ENCODE data around the gene CDC42BPB. TPM values are rescaled to one million over a fixed set of nuclear protein-coding genes. Genes with fewer than 3 reads are reported as not detected.

The CDC42BPB gene
- total RNA-seq, 1 donor from 2014 or later = 3.5 TPM

DNA sequence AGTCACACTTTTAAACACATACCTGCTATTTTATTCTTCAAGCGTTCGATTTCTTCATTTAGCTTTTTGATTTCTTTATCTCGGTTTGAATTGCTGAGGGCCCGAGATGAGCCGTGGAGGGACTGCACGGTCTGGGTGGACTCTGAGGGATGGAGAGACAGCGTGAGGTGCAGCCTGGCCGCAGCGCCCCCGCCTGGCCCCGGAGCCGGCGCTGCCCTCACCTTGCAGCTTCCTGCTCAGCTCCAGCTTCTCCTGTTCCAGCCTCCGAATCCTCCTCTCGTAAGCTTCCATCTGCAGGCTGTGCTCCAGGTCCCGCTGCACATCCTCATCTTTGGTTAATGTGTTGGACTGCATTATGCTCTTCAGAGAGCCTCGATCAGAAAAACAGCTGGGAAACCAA, 81.7 kb downstream of the CDC42BPB start:
- H3K27me3 Mint-ChIP-seq (ENCODE audit: low read depth) = no peaks in the 10 kb centered on the region
- no peaks in the 10 kb centered on the region for H3K36me3 Mint-ChIP-seq (ENCODE audit: low read depth)
- intact Hi-C loops (cut with micrococcal nuclease) = no loop called here
- no peak overlapping the region for H3K27ac Mint-ChIP-seq
- no peak for DNase-seq (ENCODE audit: low spot score)
- no peaks in the 10 kb centered on the region for H3K4me1 Mint-ChIP-seq (ENCODE audit: low read depth)
- no peak overlapping the region for H3K4me3 Mint-ChIP-seq (ENCODE audit: low read depth)
- no peaks in the 10 kb centered on the region for H3K9me3 Mint-ChIP-seq

DNA sequence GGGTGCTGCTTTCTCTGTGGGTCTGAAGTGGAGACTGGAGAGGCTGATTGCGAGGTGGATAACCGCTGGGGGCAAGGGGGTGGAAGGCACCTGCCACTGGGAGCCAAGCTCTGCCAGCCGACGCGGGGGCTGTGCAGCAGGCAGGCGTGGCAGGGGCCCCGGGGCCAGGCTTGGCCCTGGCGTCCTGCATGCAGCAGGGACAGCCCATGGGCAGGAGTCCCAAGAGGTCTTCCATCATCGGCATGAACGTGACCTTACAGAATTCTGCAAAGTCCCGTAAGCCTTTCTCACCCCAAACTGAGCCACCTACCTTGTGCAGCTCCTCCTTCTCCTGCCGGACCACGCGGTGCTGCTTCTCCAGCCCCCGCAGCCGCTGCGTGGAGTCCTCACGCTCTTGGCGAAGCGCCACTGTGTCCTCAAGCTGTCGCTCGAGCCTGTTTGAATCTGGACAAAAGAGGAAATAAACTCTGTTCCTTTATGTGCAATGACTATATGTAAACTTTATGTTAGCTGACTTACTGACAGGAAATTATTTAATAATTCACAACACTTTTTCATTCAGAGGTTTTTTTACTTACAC, 83.6 kb downstream of the CDC42BPB start:
- no peak overlapping the region for H3K27ac Mint-ChIP-seq
- H3K36me3 Mint-ChIP-seq (ENCODE audit: low read depth) = no peaks in the 10 kb centered on the region
- H3K27me3 Mint-ChIP-seq (ENCODE audit: low read depth) = no peaks in the 10 kb centered on the region
- intact Hi-C loops (cut with micrococcal nuclease) = no loop called here
- DNase-seq (ENCODE audit: low spot score) = no peak
- no peak overlapping the region for H3K4me3 Mint-ChIP-seq (ENCODE audit: low read depth)
- no peaks in the 10 kb centered on the region for H3K9me3 Mint-ChIP-seq
- H3K4me1 Mint-ChIP-seq (ENCODE audit: low read depth) = no peaks in the 10 kb centered on the region

DNA sequence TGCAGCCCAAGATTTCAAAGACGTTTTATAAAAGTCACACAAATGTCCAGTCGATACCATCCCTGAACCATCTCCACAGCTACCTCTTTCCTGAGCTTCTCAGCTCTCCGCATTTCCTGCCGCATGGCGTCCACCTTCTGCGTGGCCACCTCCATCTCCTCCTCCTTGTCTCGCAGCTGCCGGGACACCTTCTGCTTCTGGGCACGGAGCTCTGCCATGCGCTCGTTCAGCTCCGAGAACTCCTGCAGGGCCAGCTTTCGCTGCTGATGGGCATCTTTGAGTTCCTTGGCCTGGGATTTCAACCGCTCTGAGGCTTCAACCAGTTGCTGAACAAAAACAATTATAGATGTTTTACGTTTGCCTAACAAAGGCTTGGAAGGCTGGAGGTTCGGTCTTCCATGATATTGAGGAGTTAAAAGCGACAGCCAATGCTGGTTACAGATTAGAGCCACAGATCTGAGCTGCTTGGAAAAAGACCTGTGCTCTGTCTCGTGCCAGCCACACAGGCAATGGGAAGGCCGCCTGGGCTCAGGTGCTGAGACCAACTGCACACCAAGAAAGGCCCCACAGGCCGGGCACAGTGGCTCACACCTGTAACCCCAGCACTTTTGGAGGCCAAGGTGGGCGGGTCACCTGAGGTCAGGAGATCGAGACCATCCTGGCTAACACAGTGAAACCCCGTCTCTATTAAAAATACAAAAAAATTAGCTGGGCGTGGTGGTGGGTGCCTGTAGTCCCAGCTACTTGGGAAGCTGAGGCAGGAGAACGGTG, 85.3 kb downstream of the CDC42BPB start:
- intact Hi-C loops (cut with micrococcal nuclease) = no loop called here
- Mint-ChIP-seq H3K27ac (no peak overlapping the region), H3K9me3 (no peaks in the 10 kb centered on the region), H3K27me3 (ENCODE audit: low read depth) (no peaks in the 10 kb centered on the region), H3K4me3 (ENCODE audit: low read depth) (no peak overlapping the region), H3K4me1 (ENCODE audit: low read depth) (no peaks in the 10 kb centered on the region), H3K36me3 (ENCODE audit: low read depth) (no peaks in the 10 kb centered on the region)
- DNase-seq (ENCODE audit: low spot score) = no peak

DNA sequence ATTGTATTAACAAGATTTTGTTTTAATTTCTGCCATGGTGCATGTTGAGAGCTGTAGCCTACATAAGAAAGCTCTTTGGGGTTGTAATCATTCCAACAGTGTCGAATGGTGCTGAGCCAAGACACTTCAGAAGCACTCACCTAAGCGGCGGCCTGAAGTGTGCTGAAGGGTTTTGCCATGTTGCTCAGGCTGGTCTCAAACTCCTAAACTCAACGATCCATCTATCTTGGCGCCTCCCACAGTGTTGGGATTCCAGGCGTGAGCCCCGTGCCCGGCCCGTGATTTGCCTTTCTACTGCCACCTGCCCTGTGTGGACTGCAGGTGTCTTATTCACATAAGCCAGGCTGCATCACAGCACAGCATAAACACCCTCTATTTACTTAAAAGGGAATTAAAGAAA, 86.0 kb downstream of the CDC42BPB start:
- no peaks in the 10 kb centered on the region for H3K27me3 Mint-ChIP-seq (ENCODE audit: low read depth)

DNA sequence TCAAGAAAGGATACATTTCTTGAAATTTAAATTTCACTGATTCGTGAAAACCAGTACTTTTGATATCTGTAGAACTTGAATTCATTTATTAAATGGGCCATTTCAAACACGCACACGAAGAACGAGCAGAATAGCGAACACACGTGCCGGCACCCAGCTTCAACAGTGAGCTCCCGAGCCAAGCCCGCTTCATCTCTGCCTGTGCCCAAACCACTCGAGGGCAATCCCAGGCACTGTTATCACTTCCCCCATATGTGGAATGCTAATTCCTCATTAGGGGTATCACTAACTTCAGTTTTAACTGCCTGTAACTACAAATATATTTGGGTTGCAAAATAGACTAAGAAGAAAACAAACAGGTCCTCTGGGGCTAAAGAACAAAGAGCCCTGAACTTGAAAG, 86.9 kb downstream of the CDC42BPB start:
- H3K9me3 Mint-ChIP-seq = no peaks in the 10 kb centered on the region
- intact Hi-C loops (cut with micrococcal nuclease) = no loop called here
- no peak overlapping the region for H3K4me3 Mint-ChIP-seq (ENCODE audit: low read depth)
- H3K36me3 Mint-ChIP-seq (ENCODE audit: low read depth) = no peaks in the 10 kb centered on the region
- no peak overlapping the region for H3K27ac Mint-ChIP-seq
- no peaks in the 10 kb centered on the region for H3K4me1 Mint-ChIP-seq (ENCODE audit: low read depth)
- H3K27me3 Mint-ChIP-seq (ENCODE audit: low read depth) = no peaks in the 10 kb centered on the region
- DNase-seq (ENCODE audit: low spot score) = no peak

More for the DNA sequence above, 86.0 kb downstream of the CDC42BPB start:
- Mint-ChIP-seq H3K36me3 (ENCODE audit: low read depth) (no peaks in the 10 kb centered on the region), H3K4me3 (ENCODE audit: low read depth) (no peak overlapping the region), H3K9me3 (no peaks in the 10 kb centered on the region), H3K27ac (no peak overlapping the region), H3K4me1 (ENCODE audit: low read depth) (no peaks in the 10 kb centered on the region)
- intact Hi-C loops (cut with micrococcal nuclease) = no loop called here
- DNase-seq (ENCODE audit: low spot score) = no peak

DNA sequence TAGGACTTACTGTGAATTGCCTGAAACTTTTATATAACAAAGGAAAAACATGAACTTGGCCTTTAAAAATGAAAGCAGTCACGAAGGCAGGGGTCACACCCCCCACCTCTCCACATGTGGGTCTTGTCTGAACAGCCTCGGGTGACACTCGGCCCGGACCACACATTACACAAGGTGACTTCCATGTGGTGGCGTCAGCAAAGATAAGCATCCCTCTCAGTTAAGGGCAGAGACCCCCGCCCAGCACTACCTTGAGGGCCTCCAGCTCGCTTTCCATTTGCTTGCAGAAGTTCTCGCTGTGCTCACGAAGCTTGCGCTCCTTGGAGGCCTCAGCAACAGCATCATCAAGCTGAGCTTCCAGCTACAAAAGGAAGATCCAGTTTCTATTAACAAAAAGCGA, 87.4 kb downstream of the CDC42BPB start:
- H3K4me3 Mint-ChIP-seq (ENCODE audit: low read depth) = no peak overlapping the region
- H3K4me1 Mint-ChIP-seq (ENCODE audit: low read depth) = no peaks in the 10 kb centered on the region
- H3K9me3 Mint-ChIP-seq = no peaks in the 10 kb centered on the region
- intact Hi-C loops (cut with micrococcal nuclease) = no loop called here
- H3K27me3 Mint-ChIP-seq (ENCODE audit: low read depth) = no peaks in the 10 kb centered on the region
- no peak overlapping the region for H3K27ac Mint-ChIP-seq
- no peaks in the 10 kb centered on the region for H3K36me3 Mint-ChIP-seq (ENCODE audit: low read depth)
- DNase-seq (ENCODE audit: low spot score) = no peak

DNA sequence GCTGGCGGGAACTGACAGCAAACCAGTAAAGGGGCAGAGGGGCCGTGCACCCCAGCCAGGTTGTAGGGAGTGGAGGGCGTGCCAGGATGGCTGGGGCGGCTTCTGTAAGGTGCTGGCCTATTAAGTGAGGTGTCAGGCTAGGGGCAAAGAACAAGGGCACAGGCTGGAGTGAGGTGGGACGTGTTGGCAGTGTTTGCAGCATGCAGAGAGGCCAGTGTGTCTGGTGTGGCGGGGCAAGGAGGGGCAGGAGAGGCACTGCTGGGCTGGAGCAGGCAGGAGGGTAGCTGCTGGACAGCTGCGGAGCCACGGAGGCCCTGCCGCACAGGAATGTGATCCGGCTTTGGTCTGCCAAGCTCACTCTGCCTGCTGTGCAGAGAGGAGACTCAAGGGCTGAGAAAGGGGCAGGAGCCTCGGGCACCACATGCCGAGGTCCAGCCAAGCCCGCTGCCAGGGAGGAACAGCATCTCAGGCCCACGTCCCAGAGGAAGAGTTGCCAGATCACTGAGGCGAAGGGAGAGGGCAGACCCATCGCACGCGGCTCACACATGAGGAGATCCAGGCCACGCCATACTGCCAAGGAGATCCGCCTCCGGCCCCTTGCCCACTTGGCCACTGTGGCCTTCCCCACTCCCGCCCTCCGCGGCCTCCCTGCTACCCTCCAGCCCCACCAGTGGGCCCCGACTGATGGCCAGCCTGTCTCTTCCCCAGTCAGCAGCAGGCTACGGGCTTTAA, 88.1 kb downstream of the CDC42BPB start:
- Mint-ChIP-seq H3K4me3 (ENCODE audit: low read depth) (no peak overlapping the region), H3K27me3 (ENCODE audit: low read depth) (no peaks in the 10 kb centered on the region), H3K36me3 (ENCODE audit: low read depth) (no peaks in the 10 kb centered on the region), H3K9me3 (no peaks in the 10 kb centered on the region), H3K27ac (no peak overlapping the region), H3K4me1 (ENCODE audit: low read depth) (no peaks in the 10 kb centered on the region)
- intact Hi-C loops (cut with micrococcal nuclease) = no loop called here
- DNase-seq (ENCODE audit: low spot score) = no peak

DNA sequence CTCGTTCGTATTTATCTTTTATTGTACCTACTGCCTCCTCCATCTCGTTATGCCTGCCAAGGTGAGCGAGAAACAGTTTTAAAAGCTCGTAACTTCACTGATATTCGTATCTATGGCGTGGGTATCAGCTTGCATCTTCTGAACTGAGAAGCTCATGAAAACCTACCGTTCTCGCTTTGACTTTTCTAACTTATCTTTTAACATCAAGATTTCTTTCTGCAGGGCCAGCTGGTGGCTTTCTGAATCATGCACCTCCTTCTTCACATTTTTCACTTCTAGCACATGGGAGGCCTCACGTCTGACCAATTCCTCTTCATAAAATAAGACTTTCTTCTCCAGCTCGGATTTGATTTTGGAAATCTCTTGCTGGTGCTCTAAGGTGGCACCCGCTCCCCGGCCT, 89.0 kb downstream of the CDC42BPB start:
- Mint-ChIP-seq H3K4me3 (ENCODE audit: low read depth) (no peak overlapping the region), H3K27me3 (ENCODE audit: low read depth) (no peaks in the 10 kb centered on the region), H3K27ac (no peak overlapping the region), H3K9me3 (no peaks in the 10 kb centered on the region), H3K4me1 (ENCODE audit: low read depth) (no peaks in the 10 kb centered on the region), H3K36me3 (ENCODE audit: low read depth) (no peaks in the 10 kb centered on the region)
- intact Hi-C loops (cut with micrococcal nuclease) = no loop called here
- DNase-seq (ENCODE audit: low spot score) = no peak

DNA sequence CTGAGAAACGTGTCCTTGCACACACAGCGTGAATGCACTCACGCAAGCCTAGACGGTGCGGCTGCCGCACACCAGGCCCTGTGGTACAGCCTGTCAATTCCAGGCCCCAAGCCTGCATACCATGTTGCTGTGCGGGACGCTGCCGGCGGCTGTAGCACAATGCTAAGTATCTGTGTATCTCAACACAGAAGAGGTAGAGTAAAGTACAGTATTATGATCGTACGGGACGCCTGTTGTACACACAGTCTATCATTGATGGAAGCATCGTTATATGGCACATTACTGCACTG, 89.9 kb downstream of the CDC42BPB start:
- H3K9me3 Mint-ChIP-seq = no peaks in the 10 kb centered on the region
- no peaks in the 10 kb centered on the region for H3K4me1 Mint-ChIP-seq (ENCODE audit: low read depth)
- no peaks in the 10 kb centered on the region for H3K27me3 Mint-ChIP-seq (ENCODE audit: low read depth)
- H3K4me3 Mint-ChIP-seq (ENCODE audit: low read depth) = no peak overlapping the region
- H3K27ac Mint-ChIP-seq = no peak overlapping the region
- no peaks in the 10 kb centered on the region for H3K36me3 Mint-ChIP-seq (ENCODE audit: low read depth)
- intact Hi-C loops (cut with micrococcal nuclease) = no loop called here
- DNase-seq (ENCODE audit: low spot score) = no peak

DNA sequence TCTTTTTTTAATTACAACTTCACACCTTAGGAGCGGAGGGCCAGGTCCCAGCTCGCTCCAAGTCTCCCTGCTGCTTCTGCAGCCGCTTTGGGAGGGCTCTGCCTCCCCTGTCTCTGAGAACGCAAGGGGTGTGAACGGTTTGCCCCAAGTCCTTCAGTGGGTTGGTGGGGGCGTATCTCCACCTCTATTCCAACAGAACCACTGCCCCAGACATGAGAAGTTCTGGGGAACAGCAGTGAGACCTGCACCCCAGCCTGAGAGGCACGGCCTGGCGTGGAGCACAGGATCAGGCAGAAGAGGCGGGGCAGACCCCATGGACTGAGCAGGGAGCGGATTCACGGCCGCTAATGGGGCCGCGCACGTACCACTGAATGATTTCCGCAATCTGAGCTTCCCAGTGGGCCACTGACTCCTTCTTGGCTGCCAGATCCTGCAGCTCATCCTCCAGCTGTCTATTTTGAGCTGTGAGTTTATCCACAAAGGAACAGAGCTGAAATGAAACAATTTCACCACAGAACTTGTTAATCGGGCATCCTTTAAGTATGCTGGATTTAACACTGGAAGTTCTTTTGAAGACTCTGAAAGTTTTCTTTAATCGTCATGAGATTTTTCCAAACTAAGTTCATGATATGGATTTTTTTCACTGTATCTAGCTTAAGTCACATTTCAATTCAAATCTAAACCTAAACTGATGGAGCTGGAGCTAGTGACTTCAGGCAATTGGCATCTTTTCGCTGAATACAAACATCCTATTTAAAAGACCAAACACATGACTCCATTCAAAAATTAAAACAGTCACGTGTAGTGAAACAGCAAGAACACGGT, 90.5 kb downstream of the CDC42BPB start:
- Mint-ChIP-seq H3K36me3 (ENCODE audit: low read depth) (no peaks in the 10 kb centered on the region), H3K27ac (no peak overlapping the region), H3K9me3 (no peaks in the 10 kb centered on the region), H3K4me3 (ENCODE audit: low read depth) (no peak overlapping the region), H3K27me3 (ENCODE audit: low read depth) (no peaks in the 10 kb centered on the region), H3K4me1 (ENCODE audit: low read depth) (no peaks in the 10 kb centered on the region)
- no peak for DNase-seq (ENCODE audit: low spot score)
- intact Hi-C loops (cut with micrococcal nuclease) = no loop called here

DNA sequence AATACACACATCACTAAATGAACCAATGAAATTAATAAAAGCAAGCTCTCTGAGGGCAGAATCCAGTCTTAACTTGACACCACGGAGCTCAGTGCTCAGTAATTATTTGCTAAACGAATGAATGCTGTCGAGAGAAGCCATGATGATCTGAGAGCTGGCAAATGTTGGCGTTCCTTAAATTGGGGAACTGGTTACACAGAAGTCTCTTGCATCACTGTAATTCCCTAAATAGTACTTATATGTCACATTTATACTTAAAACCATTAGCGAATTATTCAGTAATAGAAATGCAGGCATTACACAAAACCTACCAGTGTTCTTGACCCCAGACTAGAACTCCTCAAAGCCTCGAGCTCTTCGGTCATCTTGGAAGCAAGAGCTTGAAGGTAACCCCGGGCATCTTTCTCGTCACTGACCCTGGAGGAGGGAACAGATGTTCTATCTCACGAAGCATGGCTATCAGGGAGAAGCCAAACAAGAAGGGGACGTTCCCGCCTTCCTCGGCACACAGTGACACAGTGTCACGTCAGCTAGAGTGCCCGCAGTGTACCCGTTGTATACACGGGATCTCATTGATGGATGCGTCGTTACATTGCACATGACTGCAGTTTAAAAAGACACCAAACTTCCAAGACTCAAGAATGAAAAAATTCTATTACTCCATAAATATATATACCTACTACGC, 91.2 kb downstream of the CDC42BPB start:
- intact Hi-C loops (cut with micrococcal nuclease) = no loop called here
- Mint-ChIP-seq H3K4me3 (ENCODE audit: low read depth) (no peak overlapping the region), H3K4me1 (ENCODE audit: low read depth) (no peaks in the 10 kb centered on the region), H3K9me3 (no peaks in the 10 kb centered on the region), H3K27me3 (ENCODE audit: low read depth) (no peaks in the 10 kb centered on the region), H3K27ac (no peak overlapping the region), H3K36me3 (ENCODE audit: low read depth) (no peaks in the 10 kb centered on the region)
- no peak for DNase-seq (ENCODE audit: low spot score)

DNA sequence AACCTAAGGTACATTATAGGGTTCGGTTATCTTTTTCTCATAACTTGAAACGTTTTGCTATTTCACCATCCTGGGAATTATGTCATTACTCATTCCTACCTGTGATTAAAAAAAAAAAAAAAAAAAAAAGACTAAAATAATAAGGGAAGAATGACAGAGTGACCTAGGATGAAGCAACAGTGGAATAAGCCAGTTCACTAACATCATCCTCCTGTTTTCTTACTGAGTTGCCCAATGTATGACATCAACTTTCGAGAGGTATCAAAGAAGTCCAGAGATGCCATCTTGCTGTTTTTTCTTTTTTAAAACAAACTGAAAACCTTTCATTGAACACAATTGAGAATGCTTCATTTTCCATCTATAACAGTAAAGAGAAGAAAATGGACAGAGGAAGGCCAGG, 92.1 kb downstream of the CDC42BPB start:
- no peaks in the 10 kb centered on the region for H3K9me3 Mint-ChIP-seq

More for the DNA sequence above, 92.1 kb downstream of the CDC42BPB start:
- no peak overlapping the region for H3K27ac Mint-ChIP-seq
- intact Hi-C loops (cut with micrococcal nuclease) = no loop called here
- H3K36me3 Mint-ChIP-seq (ENCODE audit: low read depth) = no peaks in the 10 kb centered on the region
- DNase-seq (ENCODE audit: low spot score) = no peak
- no peaks in the 10 kb centered on the region for H3K27me3 Mint-ChIP-seq (ENCODE audit: low read depth)
- no peak overlapping the region for H3K4me3 Mint-ChIP-seq (ENCODE audit: low read depth)
- no peaks in the 10 kb centered on the region for H3K4me1 Mint-ChIP-seq (ENCODE audit: low read depth)

Measured in activated T-helper 2 cell treated with anti-CD3 and anti-CD28 coated beads, Interferon-gamma antibody, Interleukin-2, Interleukin-4, amounts not matched to agents 10 μg/mL and 5 μg/mL and 100 μg/mL, durations not matched to agents 14 hours and 24 hours and 36 hours (primary cell).